ENCODE results near the gene NFILZ.

- TF ChIP-seq POLR2A (IDR thresholded peaks at IDR 0.05), result no peak
- TF ChIP-seq CTCF (IDR thresholded peaks at IDR 0.05), result no peak
These were observed 24.9 kb upstream of the NFILZ start for GRCh38 chr19:8605514-8605913.

Data from esophagus squamous epithelium (tissue), 4 donors.